ENCODE measurements around the gene EMB. TPM values are rescaled to one million over a fixed set of nuclear protein-coding genes. Genes with fewer than 3 reads are reported as not detected.

Gene EMB
- total and polyA plus RNA-seq, 9 of the 15 experiments (the other 6 are each of a cell fraction or from before 2014, with no cell fraction given) = 0.31 TPM; not detected in 8

- H3K9ac ChIP-seq (ENCODE audit: insufficient read depth in 1 of 2, low read depth in 2 of 2, low read length in 2 of 2) = no peak overlapping the region
- WGBS (ENCODE audit: insufficient coverage, low coverage, missing lambda C conversion rate) = 0% methylated on average over 1 of the region's 1 CpG
- FAIRE-seq = no peak
Observed at GRCh38 chr5:50463726-50464125, 22.6 kb upstream of the EMB start.

More at GRCh38 chr5:50463726-50464125, 22.6 kb upstream of the EMB start:
- ATAC-seq (no peak), DNase-seq (ENCODE audit: extremely low read depth in 1 of 4, low spot score in 3 of 4) (no peak)
- Histone ChIP-seq H3K9me3 (replicated peaks; ENCODE audit: control insufficient read depth, insufficient read depth, low read depth, low read length) (no peaks in the 10 kb centered on the region), H3K27ac (ENCODE audit: extremely low read depth, low read depth, low read length) (no peak overlapping the region), H3K4me2 (ENCODE audit: insufficient read depth, low read length) (no peak overlapping the region), H3K36me3 (ENCODE audit: control insufficient read depth, insufficient read depth, low read length) (no peaks in the 10 kb centered on the region), H3K79me2 (ENCODE audit: control insufficient read depth, insufficient read depth, low read length) (no peaks in the 10 kb centered on the region), H4K20me1 (replicated peaks; ENCODE audit: control insufficient read depth, insufficient read depth, low read length) (no peaks in the 10 kb centered on the region), H3K4me1 (replicated peaks in 1 of 2; ENCODE audit: control insufficient read depth in 2 of 2, insufficient read depth in 2 of 2, low read length in 2 of 2) (no peaks in the 10 kb centered on the region), H3K27me3 (ENCODE audit: control insufficient read depth in 2 of 2, insufficient read depth in 2 of 2, low read length in 2 of 2) (no peaks in the 10 kb centered on the region), H3K4me3 (no peak overlapping the region), H2AFZ (ENCODE audit: low read depth, low read length) (no peak overlapping the region), H3K9me1 (ENCODE audit: control insufficient read depth, insufficient read depth, low read length) (no peaks in the 10 kb centered on the region)
- POLR2A ChIA-PET = no interaction called here
- no peak for TF ChIP-seq TAF1 (IDR thresholded peaks at IDR 0.05; ENCODE audit: control insufficient read depth, extremely low read depth, insufficient read depth, low read length, severe bottlenecking)
- TF ChIP-seq NONO (IDR thresholded peaks at IDR 0.05; ENCODE audit: low read depth in 2 of 2, low read length in 1 of 2) = no peak
- TF ChIP-seq EZH2 (IDR thresholded peaks at IDR 0.05; ENCODE audit: borderline replicate concordance, low read depth, low read length) = no peak
- no peak for TF ChIP-seq E2F5 (CRISPR knock-in tag; IDR thresholded peaks at IDR 0.05)
- no peak for TF ChIP-seq ELF1 (tag; IDR thresholded peaks at IDR 0.05)
- TF ChIP-seq, protein P1, sequence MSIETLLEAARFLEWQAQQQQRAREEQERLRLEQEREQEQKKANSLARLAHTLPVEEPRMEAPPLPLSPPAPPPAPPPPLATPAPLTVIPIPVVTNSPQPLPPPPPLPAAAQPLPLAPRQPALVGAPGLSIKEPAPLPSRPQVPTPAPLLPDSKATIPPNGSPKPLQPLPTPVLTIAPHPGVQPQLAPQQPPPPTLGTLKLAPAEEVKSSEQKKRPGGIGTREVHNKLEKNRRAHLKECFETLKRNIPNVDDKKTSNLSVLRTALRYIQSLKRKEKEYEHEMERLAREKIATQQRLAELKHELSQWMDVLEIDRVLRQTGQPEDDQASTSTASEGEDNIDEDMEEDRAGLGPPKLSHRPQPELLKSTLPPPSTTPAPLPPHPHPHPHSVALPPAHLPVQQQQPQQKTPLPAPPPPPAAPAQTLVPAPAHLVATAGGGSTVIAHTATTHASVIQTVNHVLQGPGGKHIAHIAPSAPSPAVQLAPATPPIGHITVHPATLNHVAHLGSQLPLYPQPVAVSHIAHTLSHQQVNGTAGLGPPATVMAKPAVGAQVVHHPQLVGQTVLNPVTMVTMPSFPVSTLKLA (conservative IDR thresholded peaks at IDR 0.05) = no peak
- in situ Hi-C loops (cut with MboI) = no loop called here
- CTCF ChIA-PET (ENCODE audit: low intra/inter-chr PET ratio) = no interaction called here
- intact Hi-C loops (cut with micrococcal nuclease) = no loop called here
- BruUV-seq (replicated peaks) = no TSS peak

All from K562 (cell line).